Activated CD4-positive, alpha-beta T cell treated with anti-CD3 and anti-CD28 coated beads, Interleukin-2, amount 10 ng/mL, durations not matched to agents 24 days and 14 days (primary cell): Measurements from ENCODE around the gene APC2. TPM values are rescaled to one million over a fixed set of nuclear protein-coding genes. Genes with fewer than 3 reads are reported as not detected.
A peak's percentile ranks its signal among the peaks of the same experiment; 100 is the strongest.
"Not testable (repeated sequence)": the region's sequence is repeated elsewhere in the genome, so short reads cannot be mapped to it uniquely, and the experiment has no call there.

Source experiments
- DNase-seq: peaks from one replicate; pipeline ENCODE4 v3.0.0; 2022
- H3K27ac Mint-ChIP-seq: one replicate; pipeline ENCODE4 v1.8.0; 2022; ENCODE audit warnings: mild to moderate bottlenecking, mixed read lengths
- H3K27me3 Mint-ChIP-seq: one replicate; pipeline ENCODE4 v1.8.0; 2022; ENCODE audit warnings: mixed read lengths
- H3K36me3 Mint-ChIP-seq: one replicate; pipeline ENCODE4 v1.8.0; 2022; ENCODE audit warnings: low read depth, mild to moderate bottlenecking, mixed read lengths
- H3K4me1 Mint-ChIP-seq: one replicate; pipeline ENCODE4 v1.8.0; 2021; ENCODE audit warnings: mixed read lengths
- H3K4me3 Mint-ChIP-seq: one replicate; pipeline ENCODE4 v1.8.0; 2022; ENCODE audit warnings: mild to moderate bottlenecking, moderate library complexity, mixed read lengths
- H3K9me3 Mint-ChIP-seq: one replicate; pipeline ENCODE4 v1.8.0; 2021; ENCODE audit warnings: mixed read lengths
- intact Hi-C: fragments of 100-400 bp; cut with micrococcal nuclease; formaldehyde crosslinking; loops from one replicate; pipeline ENCODE4 v1.15.1; 2023
- total RNA-seq: library from RNA; stranded (reverse); gene quantifications from 2 replicates; pipeline ENCODE4 v1.2.3, GENCODE V29; 2022

The APC2 gene
- total RNA-seq, 1 donor from 2014 or later: 0.16 TPM

DNA sequence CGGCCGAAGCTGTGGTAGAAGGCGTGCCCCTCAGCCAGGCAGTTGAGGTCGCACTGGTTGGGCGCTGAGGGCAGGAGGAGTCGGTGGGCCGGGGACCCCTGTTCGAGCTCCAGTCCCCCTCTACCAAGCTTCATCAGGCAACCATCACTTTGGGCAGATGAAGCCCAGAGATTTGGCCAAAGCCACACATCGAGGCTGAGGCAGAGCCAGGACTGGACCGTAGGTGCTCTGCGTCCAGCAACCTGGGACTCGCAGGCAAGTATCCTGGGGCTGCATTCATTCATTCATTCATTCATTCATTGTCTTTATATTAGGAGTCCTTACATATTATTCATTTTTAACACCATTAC, 58.6 kb downstream of the APC2 start:
- Mint-ChIP-seq H3K4me1 (peaks cover 7% of the 10 kb centered on the region), H3K4me3 (peak overlapping the region; percentile 37), H3K9me3 (peaks cover 5% of the 10 kb centered on the region), H3K27ac (no peak overlapping the region), H3K36me3 (peaks cover 2% of the 10 kb centered on the region), H3K27me3 (peaks cover 22% of the 10 kb centered on the region)
- intact Hi-C loops: loop anchor here (2.0 kb wide), 1 partner anchor 18 kb away; the partner anchor contains the start of genes PCSK4 and REEP6
- DNase-seq: no peak

DNA sequence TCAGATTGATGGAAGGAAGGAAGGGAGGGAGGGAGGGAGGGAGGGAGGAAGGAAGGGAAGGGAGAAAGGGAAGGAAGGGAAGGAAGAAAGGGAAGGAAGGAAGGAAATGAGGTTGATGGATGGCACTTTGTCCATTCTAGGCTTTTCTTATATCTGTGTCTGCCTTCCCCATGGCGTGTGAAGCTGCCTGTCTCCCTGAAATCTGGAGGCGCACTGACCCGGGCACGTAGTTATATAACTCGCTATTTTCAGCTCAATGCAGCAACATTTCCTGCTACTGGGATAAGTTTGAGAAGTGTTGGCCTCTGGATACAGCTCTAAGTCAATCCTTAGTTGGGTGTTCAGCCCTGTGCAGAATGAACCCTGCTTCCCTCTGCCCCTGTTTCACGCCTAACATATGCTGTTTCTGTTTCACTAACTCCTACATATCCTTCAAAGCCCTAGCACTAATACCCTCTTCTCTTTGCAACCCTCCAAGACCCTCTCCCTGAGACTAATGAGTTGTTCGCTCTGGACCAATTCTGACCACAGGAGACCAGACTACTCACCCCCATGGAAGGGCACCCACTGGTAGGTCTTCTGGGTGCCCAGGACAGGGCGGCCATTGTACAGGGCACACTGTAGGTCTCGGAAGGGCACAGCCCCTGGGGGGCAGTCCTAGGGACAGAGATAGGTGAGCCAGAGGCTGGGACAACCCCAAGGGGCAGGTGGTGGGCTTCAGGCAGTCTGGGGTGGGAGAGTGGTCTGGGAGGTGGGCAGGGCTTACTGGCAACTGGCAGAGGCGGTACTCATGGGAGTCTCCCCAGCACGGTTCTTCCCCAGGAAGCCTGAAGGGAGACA, 59.9 kb downstream of the APC2 start:
- H3K4me3 Mint-ChIP-seq: no peak overlapping the region
- H3K36me3 Mint-ChIP-seq: peaks cover 2% of the 10 kb centered on the region
- DNase-seq: no peak
- no peak overlapping the region for H3K27ac Mint-ChIP-seq
- H3K9me3 Mint-ChIP-seq: peaks cover 5% of the 10 kb centered on the region
- peaks cover 21% of the 10 kb centered on the region for H3K27me3 Mint-ChIP-seq
- H3K4me1 Mint-ChIP-seq: peaks cover 7% of the 10 kb centered on the region
- intact Hi-C loops: loop anchor here (2.0 to 5.0 kb wide), 3 partner anchors 19 to 63 kb away; partner anchors contain the start of genes C19orf25, PCSK4 and REEP6

DNA sequence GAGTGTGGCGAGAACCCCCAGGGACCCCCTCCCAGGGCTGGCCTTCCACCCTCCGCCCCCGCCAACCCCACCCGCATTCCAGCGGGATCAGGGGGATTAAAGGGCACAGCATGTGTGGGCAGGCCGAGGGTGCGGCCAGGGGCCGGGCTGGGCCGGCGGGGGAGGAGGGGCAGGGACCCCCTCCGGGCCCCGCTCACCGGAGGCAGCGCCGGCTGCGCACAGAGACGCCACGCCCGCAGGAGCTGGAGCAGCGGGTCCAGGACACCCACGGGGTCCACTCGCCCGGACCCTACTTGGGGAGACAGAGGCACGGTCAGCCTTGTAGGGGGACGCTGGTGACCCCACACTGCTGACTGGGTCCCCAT, 60.5 kb downstream of the APC2 start:
- no peak overlapping the region for H3K27ac Mint-ChIP-seq
- H3K4me1 Mint-ChIP-seq: peaks cover 7% of the 10 kb centered on the region
- no peak for DNase-seq

DNA sequence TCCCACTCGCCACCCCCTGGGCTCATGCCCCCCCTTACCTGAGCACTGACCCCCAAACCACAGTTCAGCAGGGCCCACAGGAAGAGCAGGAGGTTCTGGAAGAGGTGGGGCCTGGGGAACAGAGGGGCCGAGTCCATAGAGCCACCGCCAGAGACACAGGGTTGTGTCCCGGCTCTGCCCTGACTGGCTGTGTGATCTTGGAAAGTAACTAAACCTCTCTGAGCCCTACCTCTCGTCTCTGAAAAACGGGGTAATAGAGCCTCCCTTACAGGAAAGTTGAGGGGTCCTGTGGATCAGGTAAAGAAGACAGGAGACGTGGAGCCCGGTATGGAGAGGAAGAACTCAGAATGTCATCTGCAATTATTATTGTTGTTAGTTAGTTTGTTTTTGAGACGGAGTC, 60.9 kb downstream of the APC2 start:
- no peak for DNase-seq
- peaks cover 16% of the 10 kb centered on the region for H3K27me3 Mint-ChIP-seq
- intact Hi-C loops: loop anchor here (5.0 kb wide), 2 partner anchors 34 to 64 kb away; partner anchors contain the start of gene C19orf25
- no peak overlapping the region for H3K27ac Mint-ChIP-seq
- H3K4me3 Mint-ChIP-seq: no peak overlapping the region
- peaks cover 2% of the 10 kb centered on the region for H3K36me3 Mint-ChIP-seq
- H3K9me3 Mint-ChIP-seq: peaks cover 5% of the 10 kb centered on the region
- peaks cover 7% of the 10 kb centered on the region for H3K4me1 Mint-ChIP-seq

More for the DNA sequence above, 60.5 kb downstream of the APC2 start:
- Mint-ChIP-seq H3K9me3 (peaks cover 5% of the 10 kb centered on the region), H3K36me3 (peaks cover 2% of the 10 kb centered on the region), H3K27me3 (peaks cover 20% of the 10 kb centered on the region), H3K4me3 (no peak overlapping the region)
- intact Hi-C loops: loop anchor here (5.0 kb wide), 2 partner anchors 33 to 63 kb away; partner anchors contain the start of gene C19orf25

DNA sequence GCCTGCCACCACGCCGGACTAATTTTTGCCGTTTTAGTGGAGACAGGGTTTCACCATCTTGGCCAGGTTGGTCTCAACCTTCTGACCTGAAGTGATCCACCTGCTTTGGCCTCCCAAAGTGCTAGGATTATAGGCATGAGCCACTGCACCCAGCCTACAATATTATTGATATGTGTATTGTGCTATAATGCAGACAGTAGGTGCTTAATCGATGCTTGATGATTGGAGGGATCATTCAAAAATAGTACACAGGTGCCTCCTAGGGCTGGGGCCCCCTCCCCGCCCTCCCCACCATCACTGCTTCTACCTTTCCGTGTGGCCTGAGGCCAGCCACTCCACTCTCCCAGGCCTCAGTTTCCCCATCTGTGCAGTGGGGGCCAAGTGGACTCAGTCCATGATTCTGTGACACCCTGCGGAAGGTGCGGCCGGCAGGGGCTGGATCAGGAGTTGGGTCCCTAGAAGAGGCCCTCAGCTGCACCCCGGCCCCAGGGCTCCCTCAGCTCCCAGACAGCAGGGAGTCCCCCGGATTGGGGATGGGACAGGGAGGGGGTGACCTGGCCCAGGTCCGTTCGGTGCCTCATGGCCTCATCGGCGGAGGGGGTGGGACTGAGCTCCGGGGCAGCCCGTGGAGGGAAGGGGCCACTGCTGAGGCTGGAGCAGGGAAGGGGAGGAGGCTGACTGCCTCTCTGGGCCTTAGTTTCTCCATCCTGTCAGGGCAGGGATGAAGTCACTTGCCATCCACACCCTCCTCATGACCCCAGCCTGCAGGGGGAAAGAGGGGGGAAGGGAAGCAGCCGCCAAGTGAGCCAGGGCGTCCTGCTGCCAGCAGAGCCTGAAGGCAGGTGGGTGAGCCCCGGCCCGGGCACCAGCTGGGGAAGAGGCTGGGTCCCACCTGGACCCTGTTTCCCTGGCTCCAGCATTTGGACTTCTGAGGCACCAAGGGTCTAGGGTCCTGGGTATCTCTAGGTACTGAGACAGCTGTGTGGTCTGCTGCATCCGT, 61.7 kb downstream of the APC2 start:
- intact Hi-C loops: loop anchor here (5.0 kb wide), 2 partner anchors 34 to 64 kb away; partner anchors contain the start of gene C19orf25
- Mint-ChIP-seq H3K27ac (no peak overlapping the region), H3K36me3 (peaks cover 2% of the 10 kb centered on the region), H3K4me3 (peak overlapping the region; percentile 71), H3K4me1 (peaks cover 7% of the 10 kb centered on the region), H3K9me3 (peaks cover 5% of the 10 kb centered on the region), H3K27me3 (peaks cover 18% of the 10 kb centered on the region)
- no peak for DNase-seq

DNA sequence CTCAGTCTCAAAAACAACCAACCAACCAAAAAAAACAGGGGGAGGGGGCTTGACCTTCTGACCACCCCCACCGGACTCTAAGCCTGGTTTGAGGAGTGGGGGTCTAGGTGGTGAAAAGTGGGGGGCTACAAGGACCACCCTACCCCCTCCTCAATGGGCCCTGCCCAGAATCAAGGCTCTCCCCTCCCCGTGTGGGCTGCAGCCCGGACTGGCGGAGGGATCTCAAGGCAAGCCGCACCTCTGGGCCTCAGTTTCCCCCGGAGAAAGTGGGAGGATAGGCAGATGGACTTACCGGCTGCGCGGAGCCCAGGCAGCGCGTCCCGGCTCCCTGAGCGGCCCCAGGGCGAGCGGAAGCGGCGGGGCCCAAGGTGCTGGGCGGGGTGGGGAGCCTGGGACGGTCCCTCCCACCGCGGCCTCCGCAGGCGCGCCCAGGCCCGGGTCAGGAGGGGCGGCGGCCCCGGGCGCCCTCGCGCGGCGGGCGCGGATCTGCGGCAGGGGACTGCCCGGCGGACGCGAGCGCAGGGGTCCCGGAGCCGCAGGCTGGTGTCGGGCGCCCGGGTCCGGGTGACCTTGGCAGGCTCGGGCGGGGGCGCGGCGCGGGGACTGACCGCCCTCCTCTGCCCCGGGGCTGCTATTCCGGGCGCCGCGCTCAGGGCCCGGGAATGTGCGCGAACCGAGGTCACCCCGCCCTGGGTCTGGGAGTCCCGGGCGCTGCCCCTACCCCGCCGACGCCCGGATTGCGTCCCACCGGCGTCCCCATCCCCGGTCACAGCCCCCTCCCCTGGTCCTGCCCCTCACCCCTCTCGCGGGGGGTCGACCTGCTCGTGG, 63.0 kb downstream of the APC2 start, which contains the start of gene ADAMTSL5:
ADAMTSL5 (minus strand) TSS at position 349 of the 828 bp plus-strand sequence. CDS start 2,076 bp downstream, outside the sequence.
- no peak within 1 kb of the TSS for H3K27ac Mint-ChIP-seq
- peaks cover 1% of the 10 kb centered on the region for H3K9me3 Mint-ChIP-seq
- peaks cover 3% of the 10 kb centered on the region for H3K4me1 Mint-ChIP-seq
- intact Hi-C loops: loop anchor here (5.0 kb wide), 2 partner anchors 36 to 66 kb away; partner anchors contain the start of gene C19orf25
- peaks cover 16% of the 10 kb centered on the region for H3K27me3 Mint-ChIP-seq
- H3K36me3 Mint-ChIP-seq: peaks cover 2% of the 10 kb centered on the region
- DNase-seq: peak; percentile 91
- H3K4me3 Mint-ChIP-seq: peak within 1 kb of the TSS; percentile 71

DNA sequence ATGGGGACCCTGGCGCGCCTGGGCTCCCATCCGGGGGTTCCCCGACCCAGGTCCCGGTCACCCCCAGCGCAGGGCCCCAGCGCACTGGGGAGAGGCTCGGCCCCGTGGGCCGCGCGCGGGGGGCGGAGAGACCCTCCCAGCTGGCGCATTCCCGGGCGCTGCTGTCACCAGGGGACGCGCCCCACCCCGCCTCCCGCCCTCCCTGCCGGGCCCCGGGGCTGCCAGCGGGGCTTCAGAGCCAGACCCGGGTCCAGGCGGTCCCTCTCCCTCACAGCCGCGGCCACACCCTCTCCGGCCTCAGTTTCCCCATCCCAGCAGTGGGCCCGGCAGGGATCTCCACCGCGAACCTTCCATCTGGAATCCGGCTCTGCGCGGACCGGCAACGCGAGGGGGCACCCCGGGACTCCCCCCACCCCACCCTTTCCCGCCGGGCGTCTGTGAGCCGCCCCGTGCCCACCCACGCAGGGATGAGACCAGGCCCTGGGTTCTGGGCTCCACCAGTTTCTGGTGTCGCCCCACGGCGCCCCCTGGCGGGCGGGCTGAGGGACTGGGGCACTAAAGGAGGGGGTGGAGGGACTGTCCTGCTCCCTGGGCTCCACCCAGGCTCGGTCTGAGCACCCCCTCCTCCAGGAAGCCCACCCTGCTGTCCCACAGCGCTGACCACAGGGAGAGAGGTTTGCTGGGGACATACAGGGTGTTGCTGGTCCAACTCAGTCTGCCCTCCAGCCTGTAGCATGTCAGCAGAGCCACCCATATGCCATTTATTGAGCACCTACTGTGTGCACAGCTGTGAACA, 63.8 kb downstream of the APC2 start:
- peak; percentile 91 for DNase-seq
- no peak overlapping the region for H3K27ac Mint-ChIP-seq
- H3K9me3 Mint-ChIP-seq: no peaks in the 10 kb centered on the region
- H3K36me3 Mint-ChIP-seq: peaks cover 2% of the 10 kb centered on the region
- intact Hi-C loops: loop anchor here (5.0 kb wide), 2 partner anchors 36 to 66 kb away; partner anchors contain the start of gene C19orf25
- H3K4me3 Mint-ChIP-seq: peak overlapping the region; percentile 55
- H3K27me3 Mint-ChIP-seq: peaks cover 14% of the 10 kb centered on the region
- peaks cover 2% of the 10 kb centered on the region for H3K4me1 Mint-ChIP-seq

DNA sequence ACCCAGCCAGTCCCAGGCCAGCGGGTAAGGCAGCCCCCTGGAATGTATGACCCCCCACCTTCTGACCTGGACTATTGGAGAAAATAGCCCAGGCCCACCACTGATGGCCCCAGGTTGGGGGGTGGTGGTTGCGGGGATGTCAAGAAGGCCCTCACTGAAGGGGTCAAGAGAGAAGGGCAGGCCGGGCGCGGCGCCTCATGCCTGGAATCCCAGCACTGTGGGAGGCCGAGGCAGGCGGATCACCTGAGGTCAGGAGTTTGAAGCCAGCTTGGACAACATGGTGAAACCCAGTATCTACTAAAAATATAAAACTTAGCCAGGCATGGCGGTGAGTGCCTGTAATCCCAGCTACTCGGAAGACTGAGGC, 64.4 kb downstream of the APC2 start:
- Mint-ChIP-seq H3K4me1 (peaks cover 2% of the 10 kb centered on the region), H3K36me3 (peaks cover 2% of the 10 kb centered on the region), H3K27ac (no peak overlapping the region), H3K4me3 (peak overlapping the region; percentile 55), H3K9me3 (no peaks in the 10 kb centered on the region), H3K27me3 (peaks cover 12% of the 10 kb centered on the region)
- intact Hi-C loops: loop anchor here (5.0 kb wide), 2 partner anchors 37 to 67 kb away; partner anchors contain the start of gene C19orf25
- no peak for DNase-seq

DNA sequence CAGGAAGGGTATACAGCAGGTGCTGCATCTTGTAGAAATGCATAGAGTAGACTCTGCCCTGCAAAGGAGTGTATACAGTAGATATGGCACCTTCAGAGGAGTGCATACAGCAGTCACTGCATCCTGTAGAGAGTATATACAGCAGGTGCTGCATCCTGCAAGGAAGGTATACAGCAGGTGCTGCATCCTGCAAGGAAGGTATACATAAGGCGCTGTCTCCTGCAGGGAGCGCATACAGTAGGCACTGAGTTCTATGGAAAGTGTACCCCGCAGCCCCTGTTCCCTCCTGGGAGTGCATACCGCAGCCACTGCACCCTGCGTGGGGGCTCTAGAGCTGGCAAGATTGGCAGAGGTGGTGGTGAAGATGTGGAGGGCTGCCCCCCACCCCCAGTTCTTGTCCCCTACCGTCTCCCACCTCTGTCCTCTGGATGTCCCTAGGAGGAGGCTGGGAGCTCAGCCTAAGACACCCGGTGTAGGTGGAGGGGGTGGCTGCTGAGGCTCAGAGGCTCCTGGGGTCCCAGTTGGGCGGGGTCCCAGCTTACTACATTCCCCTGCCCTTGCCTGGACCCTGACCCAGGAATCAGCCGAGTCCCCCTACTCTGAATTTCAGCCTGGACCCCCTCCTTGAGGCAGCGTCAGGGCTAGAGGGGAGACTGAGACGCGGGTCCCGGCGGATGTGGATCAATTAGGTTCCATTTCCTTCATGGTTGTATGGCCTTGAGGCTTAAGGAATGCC, 65.2 kb downstream of the APC2 start:
- no peak overlapping the region for H3K4me3 Mint-ChIP-seq
- H3K27ac Mint-ChIP-seq: no peak overlapping the region
- H3K27me3 Mint-ChIP-seq: peaks cover 7% of the 10 kb centered on the region
- no peaks in the 10 kb centered on the region for H3K4me1 Mint-ChIP-seq
- H3K36me3 Mint-ChIP-seq: no peaks in the 10 kb centered on the region
- intact Hi-C loops: loop anchor here (5.0 kb wide), 2 partner anchors 38 to 68 kb away; partner anchors contain the start of gene C19orf25
- H3K9me3 Mint-ChIP-seq: no peaks in the 10 kb centered on the region
- DNase-seq: no peak

DNA sequence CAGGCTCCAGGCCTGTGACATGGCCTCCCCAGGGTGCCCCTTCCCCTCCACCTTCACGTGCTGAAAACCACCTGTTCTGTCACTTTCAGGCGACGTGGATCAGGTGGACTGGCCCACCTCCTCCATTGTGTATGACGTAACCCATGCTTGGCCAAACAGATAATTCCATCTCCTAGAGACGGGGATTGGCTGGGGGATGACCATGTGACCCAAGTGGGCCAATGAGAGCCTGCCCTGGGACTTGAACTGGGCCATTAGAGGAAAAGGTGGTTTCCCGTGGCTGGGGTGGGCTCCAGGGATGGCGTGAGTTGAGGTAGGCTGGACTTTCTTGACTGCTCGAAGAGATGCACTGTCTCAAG, 66.5 kb downstream of the APC2 start:
- Mint-ChIP-seq H3K4me3 (no peak overlapping the region), H3K36me3 (no peaks in the 10 kb centered on the region), H3K4me1 (no peaks in the 10 kb centered on the region), H3K27ac (no peak overlapping the region), H3K27me3 (peaks cover 4% of the 10 kb centered on the region), H3K9me3 (no peaks in the 10 kb centered on the region)
- no peak for DNase-seq
- intact Hi-C loops: no loop called here

DNA sequence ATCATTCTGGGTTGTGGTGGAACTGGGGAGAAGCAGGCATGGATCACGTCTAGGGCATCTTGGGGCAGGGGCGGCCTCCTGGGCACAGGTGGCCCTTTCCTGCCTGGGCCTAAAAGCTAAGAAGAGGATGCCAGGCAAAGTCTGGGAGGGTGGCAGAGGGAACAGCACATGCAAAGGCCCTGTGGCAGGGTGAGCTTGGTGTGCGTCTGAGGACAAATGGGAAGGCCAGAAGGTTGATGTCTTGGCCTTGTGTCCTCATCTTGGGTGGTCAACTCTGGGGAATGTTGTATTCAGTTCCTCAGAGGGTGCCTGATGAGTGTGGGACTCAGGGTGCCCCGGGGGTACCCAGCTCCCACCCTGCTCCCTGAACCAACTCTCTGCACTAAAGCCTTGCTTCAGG, 68.5 kb downstream of the APC2 start:
- peaks cover 9% of the 10 kb centered on the region for H3K27me3 Mint-ChIP-seq
- no peaks in the 10 kb centered on the region for H3K9me3 Mint-ChIP-seq
- H3K4me1 Mint-ChIP-seq: no peaks in the 10 kb centered on the region
- H3K36me3 Mint-ChIP-seq: no peaks in the 10 kb centered on the region
- H3K4me3 Mint-ChIP-seq: no peak overlapping the region
- intact Hi-C loops: no loop called here
- no peak for DNase-seq
- H3K27ac Mint-ChIP-seq: no peak overlapping the region

DNA sequence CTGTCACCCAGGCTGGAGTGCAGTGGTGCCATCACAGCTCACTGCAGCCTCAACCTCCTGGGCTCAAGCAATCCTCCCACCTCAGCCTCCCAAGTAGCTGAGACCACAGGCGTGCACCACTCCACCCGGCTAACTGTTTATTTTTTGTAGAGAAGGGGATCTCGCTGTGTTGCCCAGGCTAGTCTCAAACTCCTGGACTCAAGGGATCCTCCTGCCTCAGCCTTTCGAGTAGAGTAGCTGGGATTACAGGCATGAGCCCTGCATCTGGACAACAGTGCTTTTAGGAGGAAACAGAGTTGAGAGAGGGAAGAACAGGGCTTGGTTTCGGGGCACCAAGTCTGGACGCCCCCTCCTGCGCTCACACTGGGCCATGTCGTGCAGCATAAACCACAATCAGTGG, 69.9 kb downstream of the APC2 start:
- H3K27me3 Mint-ChIP-seq: peaks cover 14% of the 10 kb centered on the region
- H3K27ac Mint-ChIP-seq, DNase-seq, H3K4me1 Mint-ChIP-seq, H3K4me3 Mint-ChIP-seq, intact Hi-C loops, H3K9me3 Mint-ChIP-seq, H3K36me3 Mint-ChIP-seq: not testable (repeated sequence)
